GM12801 (cell line): ENCODE measurements around the gene IGSF3.

ENCODE experiments used
- TF ChIP-seq, protein P1 (sequence below): IDR thresholded peaks from one replicate; pipeline ENCODE4 v1.5.1; 2011; ENCODE audit warnings: control low read depth; ENCODE audit not compliant: insufficient read length; ENCODE audit errors: extremely low read depth

Gene IGSF3

DNA sequence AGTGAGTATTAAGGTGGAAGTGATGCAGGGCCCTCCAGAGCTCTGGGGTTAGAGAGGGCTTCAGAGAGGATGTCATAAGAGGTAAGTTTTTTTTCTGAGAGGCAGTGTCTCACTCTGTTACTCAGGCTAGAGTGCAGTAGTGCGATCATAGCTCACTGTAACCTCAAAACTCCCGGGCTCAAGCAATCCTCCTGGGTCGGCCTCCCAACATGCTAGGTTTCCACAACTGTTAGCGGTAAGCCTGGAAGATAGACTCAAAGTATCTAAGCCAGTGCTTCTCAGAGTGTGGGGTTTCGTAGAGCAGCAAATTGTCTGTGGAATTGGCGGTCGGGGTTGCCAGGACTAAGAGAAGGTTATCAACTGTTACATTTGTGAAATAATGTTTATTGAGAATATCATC, 18.6 kb upstream of the IGSF3 start:
- TF ChIP-seq, protein P1, sequence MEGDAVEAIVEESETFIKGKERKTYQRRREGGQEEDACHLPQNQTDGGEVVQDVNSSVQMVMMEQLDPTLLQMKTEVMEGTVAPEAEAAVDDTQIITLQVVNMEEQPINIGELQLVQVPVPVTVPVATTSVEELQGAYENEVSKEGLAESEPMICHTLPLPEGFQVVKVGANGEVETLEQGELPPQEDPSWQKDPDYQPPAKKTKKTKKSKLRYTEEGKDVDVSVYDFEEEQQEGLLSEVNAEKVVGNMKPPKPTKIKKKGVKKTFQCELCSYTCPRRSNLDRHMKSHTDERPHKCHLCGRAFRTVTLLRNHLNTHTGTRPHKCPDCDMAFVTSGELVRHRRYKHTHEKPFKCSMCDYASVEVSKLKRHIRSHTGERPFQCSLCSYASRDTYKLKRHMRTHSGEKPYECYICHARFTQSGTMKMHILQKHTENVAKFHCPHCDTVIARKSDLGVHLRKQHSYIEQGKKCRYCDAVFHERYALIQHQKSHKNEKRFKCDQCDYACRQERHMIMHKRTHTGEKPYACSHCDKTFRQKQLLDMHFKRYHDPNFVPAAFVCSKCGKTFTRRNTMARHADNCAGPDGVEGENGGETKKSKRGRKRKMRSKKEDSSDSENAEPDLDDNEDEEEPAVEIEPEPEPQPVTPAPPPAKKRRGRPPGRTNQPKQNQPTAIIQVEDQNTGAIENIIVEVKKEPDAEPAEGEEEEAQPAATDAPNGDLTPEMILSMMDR, result no peak

DNA sequence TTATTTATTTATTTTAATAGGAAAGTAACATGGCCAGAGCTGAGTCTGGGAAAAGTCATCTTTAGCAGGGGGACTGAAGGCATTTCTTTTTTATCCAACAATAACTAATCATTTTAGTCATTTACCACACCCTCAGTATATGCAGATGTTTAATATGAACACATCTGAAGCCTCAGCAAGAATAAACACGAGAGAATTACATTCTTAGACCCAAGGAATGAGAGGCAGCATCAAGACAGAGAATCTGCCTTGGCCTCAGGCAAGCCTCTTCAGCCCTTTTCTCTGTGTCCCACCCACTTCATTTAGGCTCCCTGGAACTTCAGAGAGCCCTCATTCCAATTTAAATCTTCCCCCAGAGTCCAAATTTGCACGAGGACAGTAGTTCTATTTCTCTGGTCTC, 17.0 kb upstream of the IGSF3 start:
- TF ChIP-seq, protein P1, result no peak

DNA sequence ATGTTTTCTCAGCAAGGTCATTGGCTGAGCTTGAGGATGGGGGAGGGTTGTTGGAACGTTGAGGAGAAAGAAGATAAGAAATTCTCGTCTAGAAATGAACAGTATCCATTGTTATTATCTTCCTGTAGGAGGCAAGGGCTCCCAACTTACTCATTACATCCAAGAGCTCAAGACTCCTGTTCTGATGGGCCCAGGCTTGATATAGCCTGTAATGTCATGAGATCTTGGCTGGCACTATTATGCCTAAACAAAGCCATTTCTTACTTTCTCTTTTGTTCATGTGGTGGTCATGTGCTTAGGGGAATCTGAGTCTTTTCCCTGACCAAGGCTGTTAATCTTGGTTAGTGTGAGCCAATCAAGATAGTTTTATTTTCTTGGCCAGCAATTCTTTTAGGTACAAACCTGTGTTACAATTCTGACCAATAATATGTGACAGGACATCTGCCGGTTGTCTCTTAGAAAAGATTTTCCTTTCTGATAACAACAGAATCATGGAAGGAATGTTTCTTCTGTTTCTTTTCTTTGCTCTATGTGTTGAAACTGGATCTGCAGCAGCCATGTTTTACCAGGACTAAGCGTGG, 15.2 kb upstream of the IGSF3 start:
- TF ChIP-seq, protein P1, result no peak

DNA sequence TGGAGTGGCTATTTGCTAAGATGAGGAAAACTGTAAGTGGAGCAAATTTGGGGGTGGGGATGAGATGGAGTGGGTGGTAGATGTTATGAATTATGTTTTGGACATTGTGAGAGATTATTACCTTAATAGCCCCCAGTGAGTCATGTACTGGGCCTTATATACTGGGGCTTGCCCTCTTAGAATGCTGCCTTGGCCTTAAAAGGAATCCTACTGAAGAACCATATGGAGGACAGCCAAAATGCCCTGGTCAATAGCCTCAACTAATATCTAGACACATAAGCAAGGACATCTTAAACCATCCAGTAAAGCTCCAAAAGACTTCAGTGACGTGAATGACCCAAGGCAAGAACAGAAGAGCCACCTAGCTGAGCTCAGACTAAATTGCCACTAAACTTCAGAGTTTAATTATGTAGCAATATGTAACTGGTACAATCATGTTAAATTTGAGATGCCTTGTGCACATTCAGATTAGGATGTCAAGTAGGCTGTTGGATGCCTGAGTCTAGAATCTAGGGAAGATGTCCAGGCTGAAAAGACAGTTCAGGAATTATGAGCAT, 13.9 kb upstream of the IGSF3 start:
- TF ChIP-seq, protein P1, result no peak

DNA sequence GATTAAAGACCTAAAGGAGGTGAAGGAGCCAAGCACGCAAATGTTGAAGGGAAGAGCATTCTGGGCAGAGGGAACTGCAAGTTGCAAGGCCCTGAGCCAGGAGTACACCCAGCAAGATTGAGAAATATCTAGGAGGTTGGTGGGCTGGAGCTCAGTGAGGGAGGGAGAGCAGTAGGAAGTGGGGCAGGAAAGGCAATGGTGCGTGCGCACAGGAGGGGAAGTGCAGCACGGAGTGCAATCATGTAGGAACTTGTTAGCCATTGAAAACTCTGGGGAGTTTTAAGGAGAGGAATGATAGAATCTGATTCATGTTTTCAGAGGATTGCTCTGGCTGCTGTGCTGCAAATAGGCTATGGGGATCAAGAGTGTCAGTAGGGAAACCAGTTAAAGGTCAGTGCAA, 13.2 kb upstream of the IGSF3 start:
- TF ChIP-seq, protein P1, result no peak

DNA sequence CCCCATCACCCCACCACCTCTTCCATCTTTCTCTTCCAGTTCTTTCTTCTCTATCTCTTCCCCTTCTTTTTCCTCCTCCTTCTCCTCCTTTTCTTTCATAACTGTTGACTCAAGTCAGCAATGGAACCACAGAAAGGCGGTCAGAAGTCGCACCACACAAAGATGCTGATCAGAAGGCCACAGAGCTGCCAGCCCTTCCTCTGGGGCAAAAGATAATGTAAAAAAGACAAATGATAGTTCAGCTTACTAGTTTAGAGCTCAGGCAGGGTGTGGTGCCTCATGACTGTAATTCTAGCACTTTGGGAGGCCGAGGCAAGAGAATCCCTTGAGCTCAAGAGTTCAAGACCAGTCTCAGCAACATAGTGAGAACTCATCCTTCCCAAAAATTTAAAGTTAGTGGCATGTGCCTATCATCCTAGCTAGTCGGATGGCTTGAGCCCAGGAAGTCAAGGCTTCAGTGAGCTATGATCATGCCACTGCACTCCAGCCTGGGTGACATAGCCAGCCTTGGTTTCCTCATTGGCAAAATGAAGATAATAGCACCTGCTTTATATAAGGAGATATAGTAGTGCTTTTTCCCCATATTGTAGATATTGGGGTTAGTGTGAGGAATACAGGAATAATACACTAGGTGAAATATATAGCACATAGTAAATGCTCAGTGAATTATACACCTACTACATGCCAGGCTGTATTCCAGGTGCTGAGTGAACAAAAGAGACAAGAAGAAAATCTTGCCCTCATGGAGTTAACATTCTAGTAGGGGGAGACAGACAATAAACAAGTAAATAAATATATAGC, 12.5 kb upstream of the IGSF3 start:
- TF ChIP-seq, protein P1, result no peak

DNA sequence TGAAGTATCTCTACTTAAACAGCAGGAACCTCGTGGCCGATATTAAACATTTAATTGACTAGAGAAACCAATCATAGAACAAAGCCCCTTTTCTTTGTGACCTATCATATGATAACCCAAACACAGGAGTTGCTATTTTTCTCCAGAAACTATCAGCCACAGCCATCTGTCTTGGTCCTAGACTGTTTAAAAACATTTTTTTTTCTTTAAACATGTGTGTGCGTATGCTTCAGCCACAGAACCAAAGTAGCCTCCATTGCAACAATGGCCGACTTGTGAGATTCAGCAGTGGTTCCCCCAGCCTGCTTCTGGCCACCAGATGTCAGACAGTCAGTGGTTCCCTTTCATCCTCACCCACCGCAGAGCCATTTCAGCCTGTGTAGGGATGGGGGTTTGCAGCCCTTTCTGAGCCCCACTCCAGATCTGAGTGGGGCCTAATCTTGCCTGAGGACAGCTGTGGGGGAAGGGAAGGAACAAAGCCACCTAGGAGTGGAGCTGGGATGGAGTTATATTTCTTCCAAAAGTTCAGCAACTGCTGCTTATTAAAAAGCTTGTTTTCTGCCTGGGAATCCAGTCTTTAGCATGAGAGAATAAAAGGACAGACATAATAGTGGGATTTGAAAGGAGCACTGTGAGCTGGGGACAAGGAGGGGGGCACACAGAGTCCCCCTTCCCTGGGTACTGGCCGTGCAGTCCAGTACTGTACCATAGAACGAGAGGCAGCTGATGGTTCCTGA, 11.7 kb upstream of the IGSF3 start:
- TF ChIP-seq, protein P1, result no peak
